IMR-90 (cell line): Measurements from ENCODE around the gene MORN5. TPM values are rescaled to one million over a fixed set of nuclear protein-coding genes. Genes with fewer than 3 reads are reported as not detected.

Experiments
- ATAC-seq: fragments of 200-7000 bp; cut with Tn5 transposase; 2 replicates; pipeline ENCODE4 v1.9.1; 2020; ENCODE audit warnings: low read depth, mild to moderate bottlenecking, moderate library complexity
- BruUV-seq: library from RNA; stranded (reverse); fragments of 400-500 nt; replicated peaks from 2 replicates; lab custom pipeline; 2021; lab: Mats Ljungman, UMichigan
- CTCF ChIA-PET: fragments of 300-600 bp; formaldehyde crosslinking; extraction: SDS; loops from one replicate; lab custom pipeline; 2021; ENCODE audit warnings: antibody characterized with exemption; lab: Yijun Ruan, JAX
- POLR2A ChIA-PET: fragments of 300-600 bp; sonication (Branson Sonifier 250); formaldehyde crosslinking; loops from one replicate; lab custom pipeline; 2022; ENCODE audit warnings: antibody characterized with exemption; ENCODE audit not compliant: unreplicated experiment; lab: Charles Lee
- DNase-seq: peaks from one replicate; pipeline ENCODE4 v3.0.0; 2013
- H2AFZ ChIP-seq: replicated peaks from 2 replicates; pipeline ENCODE3; 2013; ENCODE audit warnings: low read length, mild to moderate bottlenecking; ENCODE audit not compliant: poor library complexity
- H2AK5ac ChIP-seq: 2 replicates; pipeline ENCODE4 v1.6.1; 2013; ENCODE audit warnings: low read depth, low read length, inconsistent platforms
- H2AK9ac ChIP-seq: replicated peaks from 2 replicates; pipeline ENCODE3; 2013; ENCODE audit warnings: mild to moderate bottlenecking, low read depth, low read length, moderate library complexity; ENCODE audit not compliant: poor library complexity
- H2BK120ac ChIP-seq: 2 replicates; pipeline ENCODE4 v1.6.1; 2013; ENCODE audit warnings: low read depth, low read length, inconsistent platforms
- H2BK15ac ChIP-seq: 3 replicates; pipeline ENCODE4 v1.6.1; 2013; ENCODE audit warnings: low read depth, low read length, inconsistent platforms
- H2BK20ac ChIP-seq: 2 replicates; pipeline ENCODE4 v1.6.1; 2013; ENCODE audit warnings: low read depth, mild to moderate bottlenecking, inconsistent platforms, low read length, moderate library complexity
- H2BK5ac ChIP-seq: 2 replicates; pipeline ENCODE4 v1.6.1; 2013; ENCODE audit warnings: mild to moderate bottlenecking, low read depth, low read length, inconsistent platforms; ENCODE audit not compliant: poor library complexity, severe bottlenecking
- H3K14ac ChIP-seq: replicated peaks from 2 replicates; pipeline ENCODE4 v1.6.1; 2013; ENCODE audit warnings: low read depth, low read length, inconsistent platforms
- H3K18ac ChIP-seq: 2 replicates; pipeline ENCODE4 v1.6.1; 2013; ENCODE audit warnings: low read depth, low read length, control low read depth
- H3K23ac ChIP-seq: 2 replicates; pipeline ENCODE4 v1.6.1; 2013; ENCODE audit warnings: low read depth, low read length, inconsistent platforms
- H3K27ac ChIP-seq: 2 replicates; pipeline ENCODE4 v1.5.1; 2013; ENCODE audit warnings: mild to moderate bottlenecking, control low read depth, low read length; ENCODE audit not compliant: insufficient read depth
- H3K27me3 ChIP-seq: 2 replicates; pipeline ENCODE4 v1.6.1; 2013; ENCODE audit warnings: low read length; ENCODE audit not compliant: control insufficient read depth, insufficient read depth
- H3K36me3 ChIP-seq: 2 replicates; pipeline ENCODE4 v1.6.1; 2013; ENCODE audit warnings: low read length, mixed read lengths; ENCODE audit not compliant: control insufficient read depth, insufficient read depth
- H3K4ac ChIP-seq: 2 replicates; pipeline ENCODE4 v1.6.1; 2013; ENCODE audit warnings: low read depth, low read length, inconsistent platforms
- H3K4me1 ChIP-seq: 2 replicates; pipeline ENCODE4 v1.6.1; 2013; ENCODE audit warnings: low read length, mixed read lengths; ENCODE audit not compliant: control insufficient read depth, insufficient read depth
- H3K4me2 ChIP-seq: 2 replicates; pipeline ENCODE4 v1.6.1; 2013; ENCODE audit warnings: low read depth, mild to moderate bottlenecking, control low read depth, low read length, moderate library complexity
- H3K4me3 ChIP-seq: 2 replicates; pipeline ENCODE4 v1.5.1; 2013; ENCODE audit warnings: low read depth, mild to moderate bottlenecking, control low read depth, low read length, moderate library complexity; ENCODE audit not compliant: insufficient read depth
- H3K56ac ChIP-seq: 2 replicates; pipeline ENCODE4 v1.6.1; 2013; ENCODE audit warnings: low read length, inconsistent platforms; ENCODE audit not compliant: insufficient read depth; ENCODE audit errors: extremely low read depth
- H3K79me1 ChIP-seq, 2 experiments: 2 replicates each; pipeline ENCODE4 v1.6.1; 2013; ENCODE audit warnings: low read length in 2 of 2, inconsistent platforms in 1 of 2, low read depth in 1 of 2
- H3K9ac ChIP-seq: 2 replicates; pipeline ENCODE4 v1.6.1; 2013; ENCODE audit warnings: low read depth, low read length, control low read depth
- H3K9me1 ChIP-seq: 2 replicates; pipeline ENCODE4 v1.6.1; 2013; ENCODE audit warnings: low read length, inconsistent platforms; ENCODE audit not compliant: insufficient read depth
- H3K9me3 ChIP-seq: 2 replicates; pipeline ENCODE4 v1.6.1; 2013; ENCODE audit warnings: low read length; ENCODE audit not compliant: control insufficient read depth, insufficient read depth
- H4K20me1 ChIP-seq: 2 replicates; pipeline ENCODE4 v1.6.1; 2013; ENCODE audit warnings: low read length, inconsistent platforms; ENCODE audit not compliant: insufficient read depth
- H4K5ac ChIP-seq: 2 replicates; pipeline ENCODE4 v1.6.1; 2013; ENCODE audit warnings: mild to moderate bottlenecking, low read depth, low read length, control low read depth
- H4K8ac ChIP-seq, 2 experiments: 2 replicates each; pipeline ENCODE4 v1.6.1; 2013; ENCODE audit warnings: low read depth in 2 of 2, low read length in 2 of 2, control low read depth in 1 of 2, inconsistent platforms in 1 of 2
- H4K91ac ChIP-seq: 2 replicates; pipeline ENCODE4 v1.6.1; 2013; ENCODE audit warnings: low read depth, low read length, inconsistent platforms; ENCODE audit not compliant: insufficient read depth
- BHLHE40 ChIP-seq: fragments of 150-350 bp; IDR thresholded peaks from 2 replicates; pipeline ENCODE4 v1.6.1; 2016; ENCODE audit warnings: mild to moderate bottlenecking, low read depth, low read length
- CEBPB ChIP-seq: IDR thresholded peaks from 2 replicates; pipeline ENCODE4 v1.6.1; 2012; ENCODE audit warnings: low read depth, low read length, improper control_type of control experiment
- CHD1 ChIP-seq: IDR thresholded peaks from 2 replicates; pipeline ENCODE4 v1.6.1; 2012; ENCODE audit warnings: low read depth, low read length, improper control_type of control experiment
- FOS ChIP-seq: fragments of 150-350 bp; IDR thresholded peaks from 2 replicates; pipeline ENCODE4 v1.6.1; 2016; ENCODE audit warnings: low read depth, low read length
- MAFK ChIP-seq: IDR thresholded peaks from 2 replicates; pipeline ENCODE4 v1.6.1; 2012; ENCODE audit warnings: low read depth, low read length, improper control_type of control experiment
- MAZ ChIP-seq: IDR thresholded peaks from 2 replicates; pipeline ENCODE4 v1.6.1; 2012; ENCODE audit warnings: low read depth, mild to moderate bottlenecking, low read length, improper control_type of control experiment, moderate library complexity, borderline replicate concordance
- MXI1 ChIP-seq: IDR thresholded peaks from 2 replicates; pipeline ENCODE4 v1.6.1; 2012; ENCODE audit warnings: low read depth, mild to moderate bottlenecking, low read length, moderate library complexity, borderline replicate concordance
- NFE2L2 ChIP-seq: fragments of 150-350 bp; IDR thresholded peaks from 2 replicates; pipeline ENCODE4 v1.6.1; 2016; ENCODE audit warnings: low read depth, mild to moderate bottlenecking, low read length
- POLR2A ChIP-seq: IDR thresholded peaks from 2 replicates; pipeline ENCODE4 v1.6.1; 2012; ENCODE audit warnings: mild to moderate bottlenecking, low read depth, low read length
- RAD21 ChIP-seq: IDR thresholded peaks from 2 replicates; pipeline ENCODE4 v1.6.1; 2012; ENCODE audit warnings: low read length, improper control_type of control experiment
- RCOR1 ChIP-seq: IDR thresholded peaks from 2 replicates; pipeline ENCODE4 v1.6.1; 2012; ENCODE audit warnings: mild to moderate bottlenecking, low read length, improper control_type of control experiment; ENCODE audit not compliant: insufficient replicate concordance
- RFX5 ChIP-seq: IDR thresholded peaks from 2 replicates; pipeline ENCODE4 v1.8.0; 2012; ENCODE audit warnings: low read depth, mild to moderate bottlenecking, low read length, moderate library complexity
- SMC3 ChIP-seq: fragments of 150-350 bp; IDR thresholded peaks from 2 replicates; pipeline ENCODE4 v1.6.1; 2016; ENCODE audit warnings: low read depth, mild to moderate bottlenecking, antibody characterized with exemption, low read length, moderate library complexity
- WGBS, 2 experiments: methylation state at CpG; one replicate each; pipeline versions ENCODE4 v1.1.5 to v1.1.7; 2013; ENCODE audit warnings: missing lambda C conversion rate in 2 of 2; ENCODE audit not compliant: insufficient read length in 1 of 2; ENCODE audit errors: extremely low coverage in 2 of 2; 5-methylcytosine and 5-hydroxymethylcytosine counted together
- dilution Hi-C: fragments of 300-500 bp; cut with HindIII; formaldehyde crosslinking; loops from one replicate; pipeline ENCODE4 v1.14.3; 2018; ENCODE audit warnings: low sequenced_read_pairs; ENCODE audit not compliant: unreplicated experiment
- in situ Hi-C: fragments of 300-500 bp; cut with MboI; formaldehyde crosslinking; loops from 3 replicates; pipeline ENCODE4 v1.14.3; 2019; ENCODE audit warnings: low sequenced_read_pairs, inconsistent platforms, mixed read lengths
- intact Hi-C: fragments of 100-400 bp; cut with micrococcal nuclease; formaldehyde crosslinking; loops from 2 replicates; pipeline ENCODE4 v1.10.0; 2022
- polyA plus RNA-seq, 3 experiments: library from polyadenylated mRNA; depleted of rRNA; stranded (reverse); fragments of >200 nt; gene quantifications; 2 replicates each; pipeline ENCODE4 v1.2.3, GENCODE V29; 2012; ENCODE audit warnings: low replicate concordance in 1 of 3
- total RNA-seq: library from RNA; depleted of rRNA; stranded (reverse); fragments of >200 nt; gene quantifications from 2 replicates; pipeline ENCODE4 v1.2.3, GENCODE V29; 2012
- TF ChIP-seq, protein P1 (sequence below): conservative IDR thresholded peaks from 2 replicates; pipeline ENCODE4 v1.5.1; 2012; ENCODE audit warnings: mild to moderate bottlenecking, low read depth, low read length, improper control_type of control experiment
- TF ChIP-seq, protein P2 (sequence below): fragments of 150-350 bp; IDR thresholded peaks from 2 replicates; pipeline ENCODE4 v1.6.1; 2017; ENCODE audit warnings: mild to moderate bottlenecking, antibody characterized with exemption, low read length, low read depth
- TF ChIP-seq, protein P3 (sequence below): fragments of 150-350 bp; IDR thresholded peaks from 2 replicates; pipeline ENCODE4 v1.6.1; 2016; ENCODE audit warnings: low read depth, mild to moderate bottlenecking, low read length, moderate library complexity, borderline replicate concordance

The MORN5 gene
- total and polyA plus RNA-seq, 2 of the 4 experiments (the other 2 are of a cell fraction) = not detected

DNA sequence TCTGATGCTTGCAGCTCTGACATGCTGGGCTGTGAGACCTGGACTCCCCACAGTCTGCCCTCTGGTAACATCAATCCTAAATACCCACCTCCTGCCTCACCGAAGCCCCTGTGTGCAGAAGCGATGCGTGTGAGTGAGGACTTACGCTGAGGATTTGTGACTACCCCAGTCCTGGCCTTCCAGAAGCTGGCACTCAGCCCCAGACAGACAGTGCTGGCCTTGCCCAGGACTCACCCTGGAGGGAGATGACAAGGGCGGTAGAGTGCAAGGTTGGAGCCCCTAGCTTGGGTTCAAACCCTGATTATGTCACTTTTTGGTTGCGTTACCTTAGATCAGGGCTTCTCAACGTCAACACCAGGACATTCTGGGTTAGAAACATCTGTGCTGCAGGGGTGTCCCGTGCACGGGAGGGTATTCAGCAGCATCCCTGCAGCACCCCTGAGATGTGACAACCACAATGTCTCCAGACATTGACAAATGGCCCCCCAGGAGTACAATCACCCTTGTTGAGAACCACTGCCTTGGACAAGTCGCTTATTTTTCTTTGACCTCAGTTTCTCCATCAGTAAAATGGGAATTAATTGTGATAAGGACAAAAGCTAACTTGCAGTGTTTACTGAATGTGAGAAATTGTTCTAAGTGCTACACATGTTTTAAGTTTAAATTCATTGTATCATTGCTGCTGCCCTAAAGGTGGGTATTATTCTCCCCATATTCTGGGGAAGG is 43.1 kb upstream of the MORN5 start:
- 100% methylated on average over 1 of the region's 10 CpGs; no CpG with 5 or more reads in 1 of the 2 experiments for WGBS, 2 experiments
- in situ Hi-C loops (no loop called here), intact Hi-C loops (no loop called here), dilution Hi-C loops (no loop called here)
- no peak for DNase-seq
- Histone ChIP-seq H4K91ac (no peak overlapping the region), H2BK120ac (no peak overlapping the region), H3K79me1 (no peaks in the 10 kb centered on the region), H3K9ac (no peak overlapping the region), H3K14ac (no peak overlapping the region), H3K4me3 (no peak overlapping the region), H3K27me3 (peaks cover 31% of the 10 kb centered on the region), H2AFZ (no peak overlapping the region), H4K20me1 (no peaks in the 10 kb centered on the region), H2AK9ac (peak overlapping the region; percentile 16), H3K36me3 (no peaks in the 10 kb centered on the region), H2BK20ac (no peak overlapping the region), H3K27ac (no peak overlapping the region), H2BK15ac (no peak overlapping the region), H2BK5ac (no peak overlapping the region), H4K8ac (no peak overlapping the region), H3K18ac (no peak overlapping the region), H3K4me1 (no peaks in the 10 kb centered on the region), H2AK5ac (no peak overlapping the region), H3K23ac (no peak overlapping the region), H3K56ac (no peak overlapping the region), H3K4ac (no peak overlapping the region), H4K5ac (no peak overlapping the region), H3K4me2 (no peak overlapping the region), H3K9me1 (no peaks in the 10 kb centered on the region), H3K9me3 (no peaks in the 10 kb centered on the region)
- CTCF ChIA-PET = interaction anchor here (0.6 to 1.6 kb wide), 2 partner anchors 17 to 18 kb away, joined by 3 to 4 read pairs; no protein-coding TSS in a partner anchor
- ATAC-seq = no peak
- POLR2A ChIA-PET = no interaction called here
- no TSS peak for BruUV-seq
- TF ChIP-seq CEBPB (no peak), MAZ (no peak), BHLHE40 (no peak), MAFK (no peak), NFE2L2 (no peak), RFX5 (no peak), RCOR1 (no peak), RAD21 (no peak), SMC3 (no peak), CHD1 (no peak), MXI1 (no peak), FOS (no peak), POLR2A (no peak)
- TF ChIP-seq, protein P1, sequence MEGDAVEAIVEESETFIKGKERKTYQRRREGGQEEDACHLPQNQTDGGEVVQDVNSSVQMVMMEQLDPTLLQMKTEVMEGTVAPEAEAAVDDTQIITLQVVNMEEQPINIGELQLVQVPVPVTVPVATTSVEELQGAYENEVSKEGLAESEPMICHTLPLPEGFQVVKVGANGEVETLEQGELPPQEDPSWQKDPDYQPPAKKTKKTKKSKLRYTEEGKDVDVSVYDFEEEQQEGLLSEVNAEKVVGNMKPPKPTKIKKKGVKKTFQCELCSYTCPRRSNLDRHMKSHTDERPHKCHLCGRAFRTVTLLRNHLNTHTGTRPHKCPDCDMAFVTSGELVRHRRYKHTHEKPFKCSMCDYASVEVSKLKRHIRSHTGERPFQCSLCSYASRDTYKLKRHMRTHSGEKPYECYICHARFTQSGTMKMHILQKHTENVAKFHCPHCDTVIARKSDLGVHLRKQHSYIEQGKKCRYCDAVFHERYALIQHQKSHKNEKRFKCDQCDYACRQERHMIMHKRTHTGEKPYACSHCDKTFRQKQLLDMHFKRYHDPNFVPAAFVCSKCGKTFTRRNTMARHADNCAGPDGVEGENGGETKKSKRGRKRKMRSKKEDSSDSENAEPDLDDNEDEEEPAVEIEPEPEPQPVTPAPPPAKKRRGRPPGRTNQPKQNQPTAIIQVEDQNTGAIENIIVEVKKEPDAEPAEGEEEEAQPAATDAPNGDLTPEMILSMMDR = no peak
- TF ChIP-seq, protein P2, sequence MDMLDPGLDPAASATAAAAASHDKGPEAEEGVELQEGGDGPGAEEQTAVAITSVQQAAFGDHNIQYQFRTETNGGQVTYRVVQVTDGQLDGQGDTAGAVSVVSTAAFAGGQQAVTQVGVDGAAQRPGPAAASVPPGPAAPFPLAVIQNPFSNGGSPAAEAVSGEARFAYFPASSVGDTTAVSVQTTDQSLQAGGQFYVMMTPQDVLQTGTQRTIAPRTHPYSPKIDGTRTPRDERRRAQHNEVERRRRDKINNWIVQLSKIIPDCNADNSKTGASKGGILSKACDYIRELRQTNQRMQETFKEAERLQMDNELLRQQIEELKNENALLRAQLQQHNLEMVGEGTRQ = no peak
- TF ChIP-seq, protein P3, sequence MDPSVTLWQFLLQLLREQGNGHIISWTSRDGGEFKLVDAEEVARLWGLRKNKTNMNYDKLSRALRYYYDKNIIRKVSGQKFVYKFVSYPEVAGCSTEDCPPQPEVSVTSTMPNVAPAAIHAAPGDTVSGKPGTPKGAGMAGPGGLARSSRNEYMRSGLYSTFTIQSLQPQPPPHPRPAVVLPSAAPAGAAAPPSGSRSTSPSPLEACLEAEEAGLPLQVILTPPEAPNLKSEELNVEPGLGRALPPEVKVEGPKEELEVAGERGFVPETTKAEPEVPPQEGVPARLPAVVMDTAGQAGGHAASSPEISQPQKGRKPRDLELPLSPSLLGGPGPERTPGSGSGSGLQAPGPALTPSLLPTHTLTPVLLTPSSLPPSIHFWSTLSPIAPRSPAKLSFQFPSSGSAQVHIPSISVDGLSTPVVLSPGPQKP = no peak
